HG02973 (cell line): ENCODE results near the gene PHLPP1.
A peak's percentile ranks its signal among the peaks of the same experiment; 100 is the strongest.

Experiments used
- ATAC-seq: cut with Tn5 transposase; IDR thresholded peaks from one replicate; pipeline ENCODE4 v1.9.1; 2021; ENCODE audit warnings: moderate library complexity; ENCODE audit not compliant: unreplicated experiment

PHLPP1 gene

DNA sequence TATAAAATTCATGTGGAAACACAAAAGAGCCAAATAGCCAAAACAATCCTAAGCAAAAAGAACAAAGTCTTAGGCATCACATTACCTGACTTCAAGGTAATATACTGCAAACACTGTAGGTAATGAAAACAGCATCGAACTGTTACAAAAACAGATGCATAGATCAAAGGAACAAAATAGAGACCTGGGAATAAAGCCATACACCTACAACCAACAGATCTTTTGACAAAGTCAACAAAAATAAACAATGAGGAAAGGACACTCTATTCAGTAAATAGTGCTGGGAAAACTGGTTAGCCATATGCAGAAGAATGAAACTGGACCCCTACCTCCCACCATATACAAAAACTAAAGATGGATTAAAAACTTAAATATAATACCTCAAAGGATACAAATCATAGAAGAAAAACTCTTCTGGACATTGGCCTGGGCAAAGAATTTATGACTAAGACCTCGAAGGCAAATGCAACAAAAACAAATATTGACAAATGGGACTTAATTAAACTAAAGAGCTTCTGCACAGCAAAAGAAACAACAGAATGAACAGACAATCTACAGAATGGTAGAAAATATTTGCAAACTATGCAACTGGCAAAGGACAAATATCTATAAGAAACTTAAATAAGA lies 218.0 kb downstream of the PHLPP1 start:
- no peak for ATAC-seq

DNA sequence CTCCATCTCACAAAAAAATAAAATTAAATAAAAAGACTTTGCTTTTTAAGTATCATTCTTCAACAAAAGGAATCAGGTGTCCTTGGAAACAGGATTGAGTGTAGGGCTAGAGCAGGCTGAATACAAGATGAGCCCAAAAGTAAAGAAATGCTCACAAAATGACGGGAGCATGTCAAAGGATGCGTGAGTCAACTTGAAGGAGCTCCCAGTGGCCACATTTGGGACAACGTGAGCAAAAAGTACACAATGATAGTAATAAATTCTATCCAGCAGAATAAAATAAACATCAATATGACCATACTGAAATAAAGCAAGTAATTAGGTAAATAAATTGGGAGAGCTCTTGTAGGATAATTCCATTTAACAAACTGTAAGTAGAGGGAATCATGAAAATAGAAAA lies 220.7 kb downstream of the PHLPP1 start:
- ATAC-seq, result no peak

DNA sequence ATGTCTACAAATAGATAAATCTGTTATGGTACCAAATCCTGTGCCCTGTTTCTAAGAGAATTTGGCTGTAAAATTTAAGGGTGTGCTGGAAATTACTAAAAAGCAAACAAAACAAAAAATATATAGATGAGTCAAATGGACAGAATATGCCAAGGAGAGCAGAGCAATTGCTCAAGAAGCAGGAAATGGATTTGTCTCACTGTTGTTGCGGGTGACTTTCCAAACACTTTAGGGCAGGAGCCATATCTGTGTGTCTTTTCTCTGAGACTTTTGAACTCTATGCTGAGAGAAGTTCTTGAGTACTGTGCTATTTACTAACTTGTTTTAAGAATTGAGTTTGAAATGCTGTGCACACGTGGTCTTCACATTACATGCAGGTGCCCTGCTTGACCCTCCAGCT lies 221.7 kb downstream of the PHLPP1 start:
- no peak for ATAC-seq

DNA sequence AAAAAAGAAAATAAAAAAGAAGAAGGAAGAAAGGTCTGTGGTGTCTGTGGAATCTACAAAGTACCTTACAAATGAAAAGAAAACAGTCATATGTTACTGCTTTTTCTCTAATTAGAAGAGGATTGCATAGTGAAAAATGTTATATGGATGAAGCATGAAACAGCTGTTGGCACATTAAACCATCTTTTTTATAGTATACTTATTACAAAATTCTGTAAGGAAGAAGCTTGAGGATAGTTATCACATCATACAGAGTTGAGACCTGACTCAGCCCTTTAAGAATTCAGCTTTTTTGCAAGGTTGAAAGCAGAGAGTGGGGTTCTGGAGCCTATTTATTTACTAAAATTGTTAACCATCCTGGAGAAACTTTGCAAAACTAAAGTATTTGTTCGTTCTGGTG lies 222.7 kb downstream of the PHLPP1 start:
- ATAC-seq, result no peak

DNA sequence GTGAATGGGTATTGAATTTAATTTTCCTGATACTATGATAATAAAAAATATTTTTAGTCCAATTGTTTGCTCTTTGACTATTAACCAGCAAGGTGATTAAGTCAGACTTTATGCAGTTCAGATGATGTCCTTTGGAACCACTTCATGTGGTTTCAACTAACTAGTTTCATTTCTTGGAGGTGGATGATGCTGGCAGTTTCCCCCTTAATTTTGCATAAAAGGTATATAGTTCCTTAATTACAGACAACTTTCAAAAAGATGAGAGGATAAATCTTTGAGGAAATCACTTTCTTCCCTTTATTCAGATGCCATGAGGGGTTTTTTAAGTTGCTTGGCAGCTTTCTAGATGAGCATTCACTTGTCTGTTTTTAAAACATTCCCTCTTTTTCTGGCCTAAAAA lies 223.1 kb downstream of the PHLPP1 start:
- peak; percentile 79 for ATAC-seq

DNA sequence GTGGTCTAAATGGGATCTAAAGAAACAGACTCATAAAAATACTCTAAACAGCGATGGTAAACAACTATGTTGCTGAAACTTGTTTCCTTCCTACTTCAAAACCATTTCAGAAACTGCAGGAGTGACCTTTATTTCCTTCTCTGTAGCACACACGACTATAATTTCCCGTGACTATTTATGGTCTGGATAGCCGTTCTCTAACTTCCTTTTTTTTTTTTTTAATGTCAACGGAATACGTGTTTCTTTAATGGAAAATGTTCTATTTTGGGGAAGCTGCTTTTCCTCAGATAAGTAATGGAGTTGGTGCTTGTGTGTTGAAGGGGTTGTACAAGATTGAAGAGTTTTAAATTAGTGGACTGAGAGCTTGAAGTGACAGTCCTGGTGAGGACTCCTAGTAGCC lies 224.1 kb downstream of the PHLPP1 start:
- no peak for ATAC-seq

DNA sequence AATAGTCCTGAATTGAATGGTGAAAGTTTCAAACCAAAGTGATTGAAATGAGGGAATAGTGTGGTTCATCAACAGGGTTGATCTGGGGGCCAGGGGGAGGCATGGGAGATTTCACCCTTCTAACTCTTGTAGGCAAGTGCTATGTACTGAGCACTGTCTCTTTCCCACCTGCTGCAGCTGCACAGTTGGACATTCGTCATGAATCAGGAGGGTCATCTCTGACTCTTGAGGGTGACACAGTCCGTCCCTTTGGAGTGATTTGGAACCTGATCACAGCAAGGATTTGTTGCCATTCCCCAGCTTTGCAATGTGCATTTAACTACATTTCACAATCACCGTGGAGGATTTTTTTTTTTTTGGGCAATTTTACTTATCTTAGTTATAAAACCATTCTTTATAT lies 224.6 kb downstream of the PHLPP1 start:
- no peak for ATAC-seq

DNA sequence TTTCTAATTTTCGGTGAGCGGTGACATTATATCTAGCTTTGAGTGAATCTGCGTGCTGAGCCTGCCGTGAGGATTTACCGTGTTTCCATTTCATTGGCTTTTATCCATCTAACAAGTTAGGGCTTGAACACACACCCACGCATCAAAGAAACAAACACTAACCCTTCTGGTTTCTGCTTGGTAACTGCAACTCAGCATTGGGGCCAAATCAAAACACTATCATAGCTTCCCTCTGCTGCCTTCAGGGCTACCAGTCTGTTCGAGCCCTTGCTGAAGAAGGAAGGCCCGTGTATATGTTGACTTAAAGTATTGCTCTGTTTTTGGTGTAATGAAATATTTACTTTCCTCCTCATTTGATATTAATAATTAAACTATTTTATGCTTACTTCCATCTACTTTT lies 227.2 kb downstream of the PHLPP1 start:
- no peak for ATAC-seq

DNA sequence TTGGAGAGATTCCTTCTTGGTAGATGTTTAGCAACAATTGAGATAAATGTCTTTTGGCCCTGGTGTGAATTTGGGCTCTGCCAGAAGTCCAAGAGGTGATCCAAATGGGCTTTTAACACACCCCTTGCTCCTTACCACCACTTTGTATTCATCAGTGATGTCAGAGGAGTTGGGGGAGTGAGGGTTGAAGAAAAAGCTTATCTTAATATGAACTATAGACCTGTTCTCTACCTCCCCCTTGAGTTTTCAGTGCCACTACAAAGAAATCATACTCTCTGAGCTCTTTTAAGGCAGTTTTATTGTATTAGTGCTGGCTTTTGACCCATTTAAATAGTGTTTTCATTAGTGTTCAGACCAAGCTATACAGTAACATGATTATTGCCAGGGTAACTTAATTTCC lies 229.1 kb downstream of the PHLPP1 start:
- no peak for ATAC-seq

DNA sequence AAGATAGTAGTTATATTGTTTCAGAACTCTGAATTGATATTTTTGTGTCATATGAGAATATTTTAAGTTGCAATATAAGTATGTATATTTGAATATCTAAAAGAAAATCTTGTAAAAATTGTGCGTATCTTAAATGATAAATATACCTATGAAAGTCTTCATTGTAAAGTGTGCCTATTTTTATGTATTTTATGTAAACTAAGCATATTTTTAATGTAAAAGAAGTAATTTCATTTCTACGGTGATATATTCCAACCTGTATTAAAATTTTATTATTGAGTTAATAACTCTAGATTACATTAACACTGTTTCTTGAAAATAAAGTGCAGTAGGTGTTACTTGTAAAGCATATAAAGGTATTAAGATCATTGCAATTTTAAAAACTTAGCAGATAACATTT lies 233.4 kb downstream of the PHLPP1 start:
- ATAC-seq, result no peak

DNA sequence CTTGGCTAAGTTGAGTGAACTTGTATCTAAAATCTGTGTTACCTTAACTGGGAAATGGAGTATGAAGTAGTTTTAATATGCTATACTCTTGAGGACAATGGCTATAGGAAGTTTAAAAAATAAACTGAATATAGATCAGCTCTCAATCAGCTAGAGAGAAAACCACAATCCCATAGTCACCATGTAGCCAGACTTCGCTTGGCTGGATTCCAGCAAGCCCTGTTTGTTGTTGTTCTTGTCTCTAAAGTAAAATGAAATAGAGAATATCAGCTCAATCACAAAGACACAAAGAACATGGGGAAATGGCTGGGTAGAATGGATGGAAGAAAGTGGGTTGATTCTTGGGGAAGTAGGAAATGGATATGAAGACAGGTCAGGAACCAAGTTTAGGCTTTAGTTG lies 234.9 kb downstream of the PHLPP1 start:
- ATAC-seq, result no peak

DNA sequence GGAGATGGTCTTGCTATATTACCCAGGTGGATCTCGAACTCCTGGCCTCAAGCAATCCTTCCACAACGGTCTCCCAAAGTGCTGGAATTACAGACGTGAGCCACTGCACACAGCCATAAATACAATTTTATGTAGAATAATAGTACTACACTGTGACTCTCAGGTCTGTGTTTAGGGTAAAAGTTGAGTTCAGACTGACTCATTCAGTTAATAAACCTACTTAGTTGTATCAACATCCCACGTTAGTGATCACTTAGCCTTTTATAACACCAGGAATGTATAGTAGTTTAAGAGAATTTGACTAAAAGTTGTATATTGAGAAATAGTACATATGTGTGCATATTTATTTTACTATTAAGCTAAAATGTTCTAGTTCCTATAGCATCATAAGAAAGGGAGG lies 237.5 kb downstream of the PHLPP1 start:
- ATAC-seq, result no peak

DNA sequence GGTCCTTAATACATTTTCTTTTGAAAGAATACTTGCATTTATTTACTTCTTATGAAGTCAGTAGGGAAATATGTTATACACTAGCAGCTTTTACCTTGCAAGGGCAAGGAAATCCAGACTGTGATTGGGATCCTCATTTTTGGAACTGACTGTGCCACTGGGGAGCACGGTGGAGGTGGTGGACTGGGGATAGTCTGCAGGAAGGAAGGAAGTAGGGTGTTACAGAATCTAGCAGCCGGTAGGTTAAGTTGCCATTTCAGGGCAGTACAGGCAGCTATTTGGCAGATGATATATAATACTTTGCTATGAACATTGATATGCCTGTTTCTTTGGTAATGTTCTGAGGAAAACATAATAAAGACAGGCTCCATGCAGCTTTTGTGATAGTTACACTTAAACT lies 238.3 kb downstream of the PHLPP1 start:
- no peak for ATAC-seq

DNA sequence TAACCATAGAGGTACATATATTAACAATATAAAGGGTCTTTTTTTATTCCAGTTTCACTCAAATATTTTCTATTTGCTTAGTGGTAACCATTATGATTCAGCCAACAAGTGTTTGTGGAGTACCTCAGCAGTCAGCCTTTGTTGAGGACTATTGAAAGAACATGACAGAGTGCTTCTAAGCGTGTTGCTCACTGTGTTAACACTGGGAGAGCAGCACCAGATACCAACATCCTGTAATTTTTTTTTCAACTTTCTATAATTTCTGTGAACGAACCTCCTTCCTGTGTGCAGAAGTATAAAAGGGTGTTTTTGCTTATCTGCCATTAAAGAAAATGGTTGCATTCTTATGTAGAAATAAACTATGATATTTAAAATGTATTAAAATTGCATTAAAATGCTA lies 239.0 kb downstream of the PHLPP1 start:
- ATAC-seq, result no peak

DNA sequence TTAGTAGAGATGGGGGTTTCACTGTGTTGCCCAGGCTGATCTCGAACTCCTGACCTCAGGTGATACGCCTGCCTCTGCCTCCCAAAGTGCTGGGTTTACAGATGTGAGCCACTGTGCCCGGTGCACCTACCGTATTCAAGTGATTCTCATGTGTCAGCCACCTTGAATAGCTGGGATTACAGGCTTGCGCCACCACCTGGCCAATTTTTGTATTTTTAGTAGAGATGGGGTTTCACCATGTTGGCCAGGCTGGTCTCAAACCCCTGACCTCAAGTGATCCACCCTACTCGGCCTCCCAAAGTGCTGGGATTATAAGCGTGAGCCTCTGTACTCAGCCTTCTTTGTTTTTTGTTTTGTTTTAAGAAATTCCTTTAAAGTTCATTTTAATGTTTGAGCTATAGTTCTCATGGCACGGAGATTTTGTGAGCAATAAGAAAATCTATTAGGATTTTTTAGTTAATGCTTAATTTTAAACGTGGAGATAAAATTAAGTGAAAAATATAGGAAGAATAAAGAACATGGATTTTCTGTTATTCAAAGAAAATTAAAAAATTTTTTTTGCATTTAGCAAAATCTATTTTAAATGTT lies 242.6 kb downstream of the PHLPP1 start:
- ATAC-seq, result no peak

DNA sequence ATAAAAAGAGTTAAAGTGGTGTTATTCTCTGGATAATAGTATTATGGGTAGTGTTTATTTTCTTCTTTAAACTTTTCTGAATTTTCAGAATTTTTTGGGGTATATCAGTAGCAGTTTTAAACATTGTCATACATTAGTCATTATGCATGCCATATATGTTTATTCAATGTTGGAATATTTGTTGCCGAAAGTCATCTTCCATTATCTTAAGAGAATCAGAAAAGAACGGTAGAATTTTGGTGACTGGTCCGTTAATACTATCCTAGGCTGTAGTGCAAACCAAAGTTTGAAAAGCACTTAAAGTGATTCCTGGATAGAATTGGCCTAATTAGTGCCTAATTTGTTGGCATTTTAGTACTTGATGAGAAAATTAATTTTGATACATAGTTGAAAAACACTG lies 244.1 kb downstream of the PHLPP1 start:
- ATAC-seq, result no peak

DNA sequence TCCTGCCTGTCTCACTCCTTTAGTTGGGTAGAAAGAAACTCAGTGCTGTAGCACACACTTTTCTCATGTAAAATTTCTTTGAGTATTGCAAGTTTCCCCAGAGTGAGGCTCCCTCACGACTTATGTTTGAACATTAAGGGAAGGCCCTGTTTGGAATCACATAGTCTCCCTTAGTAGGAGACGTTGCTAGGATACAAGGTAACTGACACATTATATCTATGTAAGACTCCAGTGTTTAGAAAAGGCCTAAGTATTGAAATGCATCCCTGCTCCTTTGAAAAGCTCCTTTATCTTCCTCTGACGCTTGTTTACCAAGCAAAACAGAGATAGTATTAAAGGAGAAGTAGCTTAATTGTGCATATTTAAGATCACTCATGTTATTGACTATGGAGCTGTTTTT lies 248.2 kb downstream of the PHLPP1 start:
- no peak for ATAC-seq

DNA sequence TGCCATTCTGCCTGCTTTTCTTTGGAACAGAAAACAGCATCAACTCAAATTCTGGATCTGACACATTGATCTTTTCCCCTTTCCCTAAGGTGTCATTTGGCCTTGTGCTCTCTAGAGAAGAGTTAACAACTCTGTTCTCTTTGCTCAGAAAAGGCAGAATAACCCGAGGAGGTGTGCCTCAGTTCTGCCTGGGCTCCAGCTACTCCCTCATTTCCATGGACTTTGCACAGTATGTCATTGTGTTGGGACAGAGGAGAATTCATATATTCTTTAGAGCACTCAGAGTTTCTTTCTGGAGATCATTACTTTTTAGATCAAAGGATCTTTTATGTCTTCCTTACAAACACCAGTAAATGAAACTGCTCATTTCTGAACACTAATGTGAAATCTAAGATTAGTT lies 249.1 kb downstream of the PHLPP1 start:
- no peak for ATAC-seq

DNA sequence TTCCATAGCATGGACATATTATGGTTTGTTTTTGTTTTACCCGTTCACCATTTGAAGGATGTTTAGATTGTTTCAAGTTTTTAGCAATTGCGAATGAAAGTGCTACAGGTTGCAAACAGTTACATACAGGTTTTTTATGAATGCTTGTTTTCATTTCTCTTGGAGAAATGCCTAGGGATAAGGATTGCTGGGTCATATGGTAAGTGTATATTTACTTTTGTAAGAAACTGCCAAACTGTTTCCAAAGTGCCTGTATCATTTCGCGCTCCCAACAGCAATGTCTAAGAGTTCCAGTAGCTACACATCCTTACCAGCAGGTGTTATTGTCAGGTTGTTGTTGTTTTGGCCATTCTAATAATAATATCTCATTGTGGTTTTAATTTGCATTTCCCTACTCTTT lies 251.7 kb downstream of the PHLPP1 start:
- no peak for ATAC-seq

DNA sequence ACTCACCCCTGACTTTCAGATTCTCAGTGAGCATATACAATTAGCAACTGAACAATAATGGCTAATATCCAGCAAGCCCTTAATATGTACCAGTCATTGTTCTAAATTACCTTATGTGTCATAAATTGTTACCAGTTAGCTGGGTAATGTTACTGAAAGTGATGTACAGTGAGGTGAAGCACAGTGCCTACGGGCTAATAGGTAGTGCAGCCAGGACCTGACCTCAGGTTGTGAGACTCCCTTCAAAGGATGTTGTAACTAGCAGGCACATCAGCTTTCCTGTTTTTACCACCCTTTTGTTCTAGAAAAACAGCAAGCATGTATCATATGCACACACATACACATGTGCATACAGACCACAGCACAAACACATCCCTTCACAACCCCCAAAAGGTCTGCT lies 258.3 kb downstream of the PHLPP1 start:
- no peak for ATAC-seq

DNA sequence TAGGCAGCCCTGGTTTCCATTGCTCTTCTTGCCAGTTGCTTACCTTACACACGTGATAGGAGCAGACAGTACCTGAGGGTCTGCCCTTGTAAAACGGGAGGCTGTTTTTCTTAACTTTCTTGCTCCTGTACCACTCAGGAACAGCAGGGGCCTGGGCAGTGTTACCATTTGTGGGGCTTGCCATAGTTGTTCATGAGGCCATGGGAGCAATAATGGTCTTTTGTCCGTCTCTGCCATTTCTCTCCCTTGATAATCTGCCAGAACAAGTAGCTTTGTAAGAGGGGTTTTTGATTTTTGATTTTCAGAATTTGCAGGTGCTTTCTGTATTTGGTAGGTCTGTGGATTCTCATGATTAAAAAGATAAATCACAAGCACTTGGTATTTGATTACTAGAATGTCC lies 259.0 kb downstream of the PHLPP1 start:
- ATAC-seq, result no peak

DNA sequence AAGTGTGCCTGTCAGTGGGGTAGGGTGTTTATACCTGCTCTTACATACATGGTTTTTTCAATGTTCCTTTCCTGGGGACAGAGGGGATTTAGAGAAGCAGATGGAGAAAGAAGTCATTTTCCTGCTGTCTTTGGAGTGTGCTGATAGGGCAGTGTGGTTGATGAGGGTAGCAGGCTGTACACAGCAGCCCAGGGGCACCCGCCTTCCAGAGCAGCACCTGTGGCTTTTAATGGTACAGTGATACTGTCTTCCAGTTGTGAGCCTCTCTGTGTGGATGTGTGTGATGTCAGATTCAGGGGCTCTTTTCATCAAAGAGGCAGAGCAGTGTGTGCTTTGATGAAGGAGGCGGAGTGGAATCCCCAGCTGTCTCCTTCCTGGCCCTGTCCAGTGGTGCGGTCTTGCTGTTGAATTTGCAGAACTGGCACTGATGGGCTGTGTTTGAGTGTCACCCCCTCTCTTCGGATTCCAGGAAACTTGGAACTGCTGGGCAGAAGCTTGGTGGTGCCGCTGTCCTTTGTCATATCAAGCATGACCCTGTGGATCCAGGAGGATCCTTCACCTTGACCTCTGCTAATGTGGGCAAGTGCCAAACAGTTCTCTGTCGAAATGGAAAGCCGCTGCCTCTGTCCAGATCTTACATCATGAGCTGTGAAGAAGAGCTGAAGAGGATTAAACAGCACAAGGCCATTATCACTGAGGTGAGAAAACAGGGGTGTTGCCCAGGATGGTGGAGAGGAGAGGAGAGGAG lies 259.8 kb downstream of the PHLPP1 start:
- no peak for ATAC-seq

DNA sequence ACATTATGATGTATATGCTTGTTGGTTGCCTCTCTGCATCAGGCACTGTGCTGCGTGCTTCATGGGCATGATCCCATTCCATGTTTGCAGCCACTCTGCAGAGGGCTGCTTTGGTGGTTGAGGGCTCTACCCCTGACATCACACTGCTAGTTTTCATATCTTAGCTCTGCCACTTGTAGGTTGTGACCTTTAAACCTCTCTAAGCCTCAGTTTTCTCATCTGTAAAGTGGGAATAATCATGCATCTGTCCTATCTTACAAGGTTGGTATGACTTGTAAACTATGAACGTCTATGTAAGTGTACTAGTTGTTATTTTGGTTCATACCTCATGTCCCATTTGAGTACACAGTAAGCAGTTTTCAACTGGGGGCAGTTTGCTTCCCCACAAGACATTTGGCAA lies 260.4 kb downstream of the PHLPP1 start:
- ATAC-seq, result no peak
